Stimulated activated CD4-positive, alpha-beta T cell treated with anti-CD3 and anti-CD28 coated beads, Interleukin-12 subunit alpha, Interleukin-12 subunit beta, amount 100 ng/mL, for 4 hours (primary cell): Measurements from ENCODE around the gene CMIP.
"Not testable (repeated sequence)": the region's sequence is repeated elsewhere in the genome, so short reads cannot be mapped to it uniquely, and the experiment has no call there.

Experiments
- DNase-seq: peaks from one replicate; pipeline ENCODE4 v3.0.0-alpha.2; 2020

Gene CMIP

DNA sequence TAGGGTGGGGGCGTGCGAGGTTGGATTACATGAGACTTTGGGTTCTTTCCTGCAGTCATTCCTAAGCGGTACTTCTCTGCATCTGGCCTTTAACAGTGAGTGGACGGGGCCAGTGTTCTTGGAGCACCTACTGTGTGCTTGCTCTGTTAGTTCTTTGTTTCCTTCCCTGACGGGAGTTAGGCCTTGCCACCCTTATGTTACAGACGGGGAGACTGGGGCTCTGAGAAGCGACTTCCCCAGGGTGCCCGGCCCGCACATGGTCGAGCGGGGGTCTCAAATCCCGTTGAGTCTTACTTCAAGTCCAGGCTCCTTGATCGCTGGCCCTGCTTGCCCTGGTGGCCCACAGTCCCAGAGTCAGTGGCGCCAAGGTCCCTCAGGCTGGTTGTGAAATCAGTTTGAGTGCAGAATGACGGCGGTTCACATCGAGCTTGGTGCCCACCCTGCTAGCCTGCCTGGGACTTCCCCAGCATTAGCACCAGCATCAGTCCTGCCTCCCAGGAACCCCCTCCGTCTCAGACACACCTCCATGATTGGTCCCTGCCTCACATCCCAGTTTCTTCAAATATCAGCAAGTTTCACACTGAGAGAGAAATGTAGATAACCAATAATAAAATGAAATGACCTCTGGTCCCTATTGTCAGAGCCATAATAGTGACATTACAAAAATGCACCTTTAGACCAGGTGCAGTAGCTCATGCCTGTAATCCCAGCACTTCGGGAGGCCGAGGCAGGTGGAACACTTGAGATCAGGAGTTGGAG is 128.0 kb downstream of the CMIP start:
- DNase-seq = no peak

DNA sequence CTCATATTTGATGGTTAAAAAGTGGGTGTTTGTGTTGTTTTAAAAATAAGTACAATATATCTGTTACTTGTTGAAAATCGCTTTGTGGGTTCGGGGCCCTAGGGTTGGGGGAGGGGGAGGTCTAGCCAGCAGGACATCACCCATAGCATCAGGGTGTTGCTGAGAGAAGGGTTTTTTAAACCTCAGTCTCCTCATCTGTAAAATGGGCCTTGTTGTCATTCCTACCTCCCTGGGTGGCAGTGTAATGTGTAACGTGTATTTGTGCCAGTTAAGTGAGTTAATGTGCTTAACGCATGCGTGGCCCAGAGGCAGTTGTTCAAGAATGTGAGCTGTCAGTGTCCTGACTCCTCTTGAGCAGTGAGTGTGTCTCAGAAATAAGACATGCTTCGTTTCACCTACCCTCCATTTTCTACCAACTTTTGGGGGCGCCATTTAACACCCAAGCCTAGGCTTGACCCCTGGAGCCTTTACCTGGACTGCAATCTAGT is 129.0 kb downstream of the CMIP start:
- no peak for DNase-seq

DNA sequence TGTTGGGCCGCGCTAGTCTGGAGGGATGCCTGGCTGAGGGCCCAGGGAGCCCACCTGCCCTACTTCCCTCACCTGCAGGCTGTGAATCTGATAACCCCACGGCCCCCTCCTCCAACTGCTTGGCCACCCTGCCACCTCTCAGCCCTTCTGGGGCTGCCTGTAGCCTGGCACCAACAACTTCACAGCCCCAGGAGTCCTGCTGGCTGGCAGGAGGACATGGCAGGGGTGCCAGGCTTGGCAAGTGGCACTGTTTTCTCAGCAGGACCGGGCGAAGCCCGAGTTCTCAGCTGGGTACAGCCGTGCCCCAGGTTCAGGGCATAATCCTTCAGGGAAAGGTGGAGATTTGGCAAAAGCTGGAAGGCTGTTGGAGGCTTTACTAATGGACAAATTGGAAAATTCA is 129.6 kb downstream of the CMIP start:
- DNase-seq = no peak

DNA sequence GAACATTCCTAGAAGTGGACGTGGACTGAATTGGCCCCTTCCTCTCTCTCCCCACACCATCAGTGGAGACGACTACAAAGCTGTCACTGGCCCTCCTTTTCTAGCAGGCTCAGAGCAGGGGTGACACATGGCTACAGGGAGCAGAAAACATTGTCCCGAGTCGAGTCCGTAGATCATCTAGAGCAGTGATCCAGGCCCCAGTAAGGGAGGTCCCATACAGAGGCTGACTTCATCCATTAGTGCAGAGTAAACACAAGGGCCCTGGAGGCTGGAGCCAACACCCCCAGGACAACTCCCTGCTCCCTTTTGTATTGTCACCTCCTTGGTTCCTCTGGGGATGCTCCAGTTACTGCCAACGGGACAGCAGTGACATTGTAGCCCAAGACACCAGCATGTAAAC is 130.7 kb downstream of the CMIP start:
- no peak for DNase-seq

DNA sequence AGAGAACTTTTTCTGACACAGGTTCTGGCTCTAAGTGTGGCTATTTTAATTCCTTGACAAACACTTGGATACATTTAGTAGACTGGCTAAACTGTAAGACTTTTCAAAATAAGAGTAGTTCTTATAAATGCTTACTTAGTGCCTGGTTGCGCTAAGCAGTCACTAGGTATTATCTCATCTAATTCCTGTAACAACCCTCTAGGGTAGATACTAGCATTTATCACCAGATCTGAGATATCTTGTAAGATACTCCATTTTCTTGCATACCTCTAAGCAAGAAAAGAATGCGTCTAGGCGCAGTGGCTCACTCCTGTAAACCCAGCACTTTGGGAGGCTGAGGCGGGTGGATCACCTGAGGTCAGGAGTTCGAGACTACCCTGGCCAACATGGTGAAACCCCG is 131.2 kb downstream of the CMIP start:
- DNase-seq = no peak

DNA sequence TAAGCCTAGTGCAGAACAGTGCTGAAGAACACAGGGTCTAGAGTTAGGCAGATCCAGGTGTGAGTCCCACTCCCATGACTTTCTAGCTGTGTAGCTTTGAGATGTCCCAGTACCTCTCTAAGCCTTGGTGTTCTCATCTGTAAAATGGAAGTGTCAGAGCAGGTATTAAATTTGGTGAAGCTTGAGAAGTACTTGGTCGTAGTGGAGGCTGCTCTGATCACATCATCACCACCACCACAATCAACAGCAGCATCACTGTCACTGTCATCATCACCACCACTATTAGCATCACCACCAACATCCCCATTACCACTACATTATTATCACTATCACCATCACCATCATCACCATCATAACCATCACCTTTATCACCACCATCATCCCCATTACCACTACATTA is 132.1 kb downstream of the CMIP start:
- DNase-seq = no peak

DNA sequence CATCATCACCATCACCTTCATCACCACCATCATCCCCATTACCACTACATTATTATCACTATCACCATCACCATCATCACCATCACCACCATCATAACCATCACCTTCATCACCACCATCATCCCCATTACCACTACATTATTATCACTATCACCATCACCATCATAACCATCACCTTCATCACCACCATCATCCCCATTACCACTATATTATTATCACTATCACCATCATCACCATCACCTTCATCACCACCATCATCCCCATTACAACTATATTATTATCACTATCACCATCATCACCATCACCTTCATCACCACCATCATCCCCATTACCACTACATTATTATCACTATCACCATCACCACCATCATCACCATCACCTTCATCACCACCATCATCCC is 132.7 kb downstream of the CMIP start:
- DNase-seq = not testable (repeated sequence)

DNA sequence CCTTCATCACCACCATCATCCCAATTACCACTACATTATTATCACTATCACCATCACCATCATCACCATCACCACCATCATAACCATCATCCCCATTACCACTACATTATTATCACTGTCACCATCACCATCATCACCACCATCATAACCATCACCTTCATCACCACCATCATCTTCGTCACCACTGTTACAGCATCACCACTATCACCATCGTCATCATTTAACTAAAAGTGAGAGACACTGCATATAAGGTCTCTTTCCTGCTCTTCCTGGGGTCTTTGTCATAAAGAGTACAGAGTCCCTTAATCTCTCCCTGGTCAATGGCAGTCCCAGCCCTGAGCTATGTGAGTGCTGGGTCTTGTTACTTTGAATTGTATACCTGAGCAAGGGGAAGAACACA is 133.5 kb downstream of the CMIP start:
- no peak for DNase-seq

DNA sequence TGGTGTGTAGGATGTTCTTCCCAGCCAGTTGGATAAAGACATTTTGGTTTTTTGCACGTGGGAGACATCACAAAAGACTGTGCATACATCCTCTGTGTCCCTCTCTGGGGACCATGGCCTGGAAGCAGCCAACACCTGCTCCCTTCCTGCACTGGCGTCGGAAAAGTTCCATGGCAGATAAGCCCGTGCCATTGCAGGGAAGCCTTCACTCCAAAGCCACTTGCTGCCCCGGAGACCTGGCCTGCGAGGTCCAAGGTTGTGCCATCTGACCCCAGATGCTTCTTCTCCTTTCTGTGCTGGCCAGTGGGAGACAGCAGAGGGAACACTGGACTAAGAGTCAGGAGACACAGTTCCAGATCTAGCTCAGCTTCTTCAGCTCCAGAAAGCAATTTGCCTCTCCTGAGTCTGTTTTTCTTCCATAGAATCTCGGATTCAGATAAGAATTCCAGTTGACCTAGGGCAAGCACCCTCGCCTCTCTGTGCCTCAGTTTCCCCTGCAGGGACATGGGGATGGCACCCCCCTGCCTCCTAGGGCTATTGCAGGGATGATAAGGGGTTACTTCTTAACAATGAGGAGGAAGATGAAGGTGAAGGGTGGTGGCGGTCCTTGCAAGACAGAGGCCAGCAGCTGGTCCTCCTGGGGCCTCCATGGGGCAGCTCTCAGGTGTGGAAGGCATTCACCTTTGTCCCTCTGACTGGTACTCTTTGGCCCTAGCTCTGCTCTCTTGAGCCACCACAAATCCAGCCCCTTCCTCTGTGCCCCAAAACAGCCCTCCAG is 134.2 kb downstream of the CMIP start:
- DNase-seq = no peak

DNA sequence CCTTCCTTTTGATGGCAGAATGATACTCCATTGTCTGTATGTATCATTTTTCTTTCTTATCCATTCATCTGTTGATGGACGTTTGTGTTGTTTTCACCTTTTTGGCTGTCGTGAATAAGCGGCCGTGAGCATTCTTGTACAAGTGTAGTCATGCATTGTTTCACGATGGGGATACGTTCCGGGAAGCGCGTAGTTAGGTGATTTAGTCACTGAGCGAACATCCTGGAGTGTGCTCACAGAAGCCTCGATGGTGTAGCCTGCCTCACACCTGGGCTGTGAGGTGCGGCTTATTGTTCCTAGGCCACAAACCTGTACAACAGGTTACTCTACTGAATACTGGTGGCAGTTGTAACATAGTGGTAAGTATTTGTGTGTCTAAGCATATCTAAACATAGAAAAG is 136.5 kb downstream of the CMIP start:
- no peak for DNase-seq

DNA sequence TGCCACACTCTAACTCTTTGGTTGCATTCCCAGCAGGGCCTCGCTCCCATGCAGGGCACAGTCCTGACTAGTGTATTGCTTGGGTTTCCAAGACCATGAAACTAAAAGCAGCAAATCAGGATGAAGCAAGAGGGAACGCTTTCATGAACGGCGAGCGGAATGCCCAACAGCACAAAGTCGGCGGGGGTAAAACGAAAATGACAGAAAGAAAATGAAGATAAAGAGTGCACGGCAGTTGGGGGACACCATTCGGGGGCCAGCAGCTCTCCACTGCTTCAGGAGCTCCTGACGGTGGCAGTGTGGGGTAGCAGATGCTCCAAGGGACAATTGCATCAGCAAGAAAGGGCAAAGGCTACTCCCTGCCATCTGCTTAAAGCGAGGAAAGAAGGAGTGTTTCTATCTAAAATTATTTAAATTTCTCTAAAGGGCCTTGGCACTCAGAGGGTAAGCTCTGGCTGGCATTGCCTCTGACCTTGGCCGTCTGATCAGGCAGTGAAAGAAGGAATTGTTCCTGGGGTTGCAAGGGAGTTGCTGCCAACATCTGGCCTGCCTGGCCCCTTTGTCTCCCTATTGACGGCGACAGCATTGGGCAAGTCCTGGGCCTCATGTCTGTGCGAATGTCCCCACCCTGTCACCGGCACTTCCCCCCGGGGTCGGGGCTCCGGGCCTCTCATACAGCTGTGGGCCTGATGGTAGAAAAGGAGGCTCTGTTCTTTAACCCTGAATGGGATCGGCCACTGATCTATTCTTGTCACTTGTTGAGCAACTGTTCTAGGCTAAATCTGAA is 138.2 kb downstream of the CMIP start:
- no peak for DNase-seq

DNA sequence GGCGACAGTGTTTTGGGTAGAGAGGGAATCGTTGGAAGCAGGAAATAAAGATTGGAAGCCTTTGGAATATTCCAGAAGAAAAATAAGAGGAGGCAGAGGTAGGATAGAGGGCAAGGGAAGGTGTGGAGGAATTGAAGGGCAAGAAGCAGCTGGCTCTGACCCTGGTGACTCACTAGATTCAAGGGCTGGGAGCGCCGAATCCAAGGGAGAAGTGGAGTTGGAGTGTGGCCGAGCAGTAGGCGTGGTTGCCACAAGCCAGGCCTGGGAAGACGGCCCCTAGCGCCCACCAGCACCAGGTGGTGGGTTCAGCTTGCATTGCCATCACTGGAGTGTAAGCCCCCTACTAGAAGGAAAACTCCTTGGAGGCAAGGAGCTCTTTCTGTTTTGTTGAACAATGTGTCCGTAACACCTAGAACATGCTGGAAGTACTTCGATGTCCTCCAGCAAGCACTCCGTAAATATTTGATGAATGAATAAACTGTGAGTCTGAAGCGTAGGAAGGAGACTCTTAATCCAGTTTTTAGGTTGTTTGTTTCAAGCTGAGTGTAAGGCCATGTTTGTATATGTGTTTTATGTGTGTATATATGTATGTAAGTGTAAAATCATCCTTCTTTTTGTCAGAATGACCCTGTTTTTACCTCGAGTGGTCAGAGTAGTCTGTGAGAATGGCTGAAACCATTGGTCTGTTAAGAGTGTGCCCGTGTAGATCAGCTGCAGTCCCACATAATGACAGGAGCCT is 139.5 kb downstream of the CMIP start:
- DNase-seq = no peak

DNA sequence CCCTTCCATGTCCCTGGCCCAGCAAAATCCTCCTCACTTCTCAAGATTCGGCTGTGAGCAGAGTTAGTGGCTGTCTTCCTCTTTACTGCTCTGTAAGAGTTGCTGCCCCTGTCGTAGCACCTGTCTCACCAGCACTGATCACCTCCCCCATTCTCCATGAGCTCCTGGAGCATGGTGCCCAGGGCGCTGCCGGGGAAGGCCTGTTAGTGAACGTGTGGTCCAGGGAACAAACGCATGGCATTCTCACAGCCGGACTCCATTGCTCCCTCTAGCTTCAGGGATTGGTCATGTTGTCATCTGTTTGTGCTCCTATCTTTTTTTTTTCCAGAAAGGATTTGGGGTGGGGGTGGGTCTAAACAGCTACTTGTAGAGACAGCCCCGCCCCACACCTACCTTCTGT is 141.2 kb downstream of the CMIP start:
- DNase-seq = no peak

DNA sequence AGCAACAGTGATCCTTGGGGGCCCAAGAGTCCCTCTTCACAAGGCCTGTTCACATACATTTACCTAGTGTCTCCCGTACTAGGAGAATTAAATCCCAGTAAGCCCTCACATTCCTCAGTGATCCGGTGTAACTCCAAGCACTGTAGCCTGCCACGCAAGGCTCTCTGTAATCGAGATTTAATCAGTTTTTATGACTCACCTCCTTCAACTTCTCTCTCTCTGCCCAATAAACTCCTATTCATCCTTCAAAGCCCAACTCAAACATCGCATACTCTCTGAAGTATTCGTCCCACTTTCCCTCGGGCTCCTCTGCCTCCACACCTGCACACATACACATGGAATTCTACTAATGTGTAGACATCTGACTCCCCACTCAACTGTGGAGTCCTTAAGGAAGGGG is 141.8 kb downstream of the CMIP start:
- no peak for DNase-seq

DNA sequence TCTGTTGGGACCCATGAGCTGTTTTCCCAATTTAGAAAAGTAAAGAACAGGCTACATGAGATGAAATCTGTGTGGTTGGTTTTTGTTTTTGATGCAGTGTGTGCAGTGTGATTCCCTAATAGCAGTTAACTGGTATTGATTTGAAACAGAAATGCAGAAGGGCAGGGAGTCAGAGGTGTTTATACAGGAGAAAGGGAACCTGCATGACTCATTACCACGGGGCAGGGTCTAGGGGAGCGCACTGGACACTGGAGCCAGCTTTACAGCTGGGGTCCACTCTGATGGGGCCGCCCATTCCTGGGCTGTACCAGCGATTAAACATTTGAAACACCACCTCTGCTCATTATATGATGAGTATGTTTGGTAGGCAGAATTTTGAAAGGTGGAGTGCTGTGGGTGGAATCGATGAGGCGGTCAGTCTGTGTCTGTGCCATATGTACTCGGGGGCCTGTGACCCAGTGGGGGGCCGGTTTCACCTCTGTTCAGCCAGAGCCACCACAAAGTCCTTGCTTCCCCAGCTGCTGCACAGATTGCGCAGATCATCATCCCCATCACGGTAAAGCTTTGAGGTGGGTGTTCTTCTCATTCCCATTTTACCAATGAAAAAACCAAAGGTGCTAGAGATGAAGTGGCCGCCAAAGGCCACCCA is 142.5 kb downstream of the CMIP start:
- no peak for DNase-seq

DNA sequence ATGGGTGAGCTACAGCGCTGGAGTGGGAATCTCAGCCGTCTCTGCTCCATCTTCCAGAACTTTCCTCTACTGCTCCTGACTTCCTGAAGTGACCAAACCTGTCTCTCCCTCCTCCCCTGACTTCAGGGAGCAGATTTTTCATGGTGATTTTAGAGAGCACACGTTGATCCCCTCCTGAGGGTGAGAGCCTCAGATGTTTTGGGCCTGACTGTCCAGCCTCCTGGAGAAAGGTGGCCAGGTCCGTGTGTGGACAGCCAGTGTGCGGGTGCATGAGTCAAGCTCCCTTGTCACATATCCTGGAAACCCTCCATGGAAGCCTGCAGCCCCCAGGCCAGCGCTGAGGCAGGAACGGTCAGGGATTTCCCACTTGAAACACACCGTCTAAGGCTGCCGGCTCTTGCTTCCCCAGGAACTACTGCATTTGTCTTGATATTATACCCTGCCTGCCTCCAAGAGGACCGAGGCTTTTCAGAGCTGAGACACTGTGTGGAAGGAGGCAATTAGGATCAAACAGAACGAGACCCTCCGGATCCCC is 143.1 kb downstream of the CMIP start:
- no peak for DNase-seq

DNA sequence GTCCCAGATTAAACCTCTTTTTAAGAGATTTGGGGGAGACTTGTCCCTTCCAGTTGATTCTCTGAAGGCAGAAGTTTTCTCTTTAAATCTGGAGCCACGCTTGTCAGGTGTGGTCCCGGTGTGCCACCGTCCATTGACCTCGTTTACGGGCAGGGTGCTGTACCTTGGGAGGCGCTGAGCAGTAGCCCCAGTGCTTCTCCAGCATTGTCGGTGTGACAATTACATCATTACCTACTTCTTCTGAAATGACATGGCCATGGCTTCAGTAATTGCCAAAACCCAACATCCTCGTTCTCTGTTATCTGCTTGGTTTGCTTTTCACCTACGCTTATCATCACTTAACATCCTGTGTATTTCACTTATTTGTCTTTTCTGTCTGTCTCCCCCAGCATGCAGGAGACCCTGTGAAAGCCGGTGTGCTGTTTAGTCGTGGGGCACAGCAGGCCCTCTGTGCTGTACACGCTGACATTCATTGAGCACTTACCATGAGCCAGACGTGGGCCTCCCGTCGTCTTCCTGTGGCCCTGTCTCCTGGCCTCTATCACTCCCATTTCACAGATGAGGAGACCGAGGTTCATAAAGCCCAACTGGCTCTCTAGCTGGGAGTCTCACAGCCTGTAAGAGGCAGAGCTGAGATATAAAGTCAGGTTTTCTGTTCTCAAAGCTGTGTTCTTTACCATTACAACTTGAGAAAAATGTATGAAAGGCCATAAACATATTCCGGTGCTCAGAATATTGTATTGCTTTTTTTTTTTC is 143.9 kb downstream of the CMIP start:
- DNase-seq = no peak

DNA sequence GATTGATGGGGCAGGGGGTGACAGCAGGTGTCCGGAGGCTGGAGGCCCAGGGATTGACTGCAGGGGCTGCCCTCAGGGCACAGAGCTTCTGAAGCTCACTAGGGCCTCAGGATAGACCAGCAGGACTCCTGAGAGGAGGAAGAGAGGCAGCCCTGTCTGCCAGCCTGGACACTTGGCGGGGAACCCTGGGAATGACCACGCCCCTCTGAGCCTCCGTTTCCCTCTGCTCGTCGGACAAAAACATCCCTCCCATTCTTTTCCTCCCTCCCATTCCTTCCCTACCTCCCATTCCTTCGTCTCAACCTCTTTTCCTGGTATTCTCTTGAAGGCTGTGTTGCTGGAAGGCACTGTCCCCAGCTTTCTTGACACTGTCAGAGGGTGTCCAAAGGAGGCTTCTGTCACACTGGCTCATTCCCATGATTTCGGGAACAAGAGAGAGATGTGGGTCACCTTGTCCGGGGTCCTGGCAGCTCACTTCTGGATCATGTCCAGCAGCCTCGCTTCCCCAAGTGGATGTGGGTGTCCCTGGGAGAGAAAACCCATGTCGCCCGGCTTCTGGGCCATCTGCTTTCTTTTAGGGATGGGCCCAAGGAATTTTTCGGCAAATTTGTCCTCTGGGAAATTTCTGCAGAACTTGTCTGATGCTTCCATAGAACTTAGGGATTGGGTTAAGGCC is 145.5 kb downstream of the CMIP start:
- no peak for DNase-seq

DNA sequence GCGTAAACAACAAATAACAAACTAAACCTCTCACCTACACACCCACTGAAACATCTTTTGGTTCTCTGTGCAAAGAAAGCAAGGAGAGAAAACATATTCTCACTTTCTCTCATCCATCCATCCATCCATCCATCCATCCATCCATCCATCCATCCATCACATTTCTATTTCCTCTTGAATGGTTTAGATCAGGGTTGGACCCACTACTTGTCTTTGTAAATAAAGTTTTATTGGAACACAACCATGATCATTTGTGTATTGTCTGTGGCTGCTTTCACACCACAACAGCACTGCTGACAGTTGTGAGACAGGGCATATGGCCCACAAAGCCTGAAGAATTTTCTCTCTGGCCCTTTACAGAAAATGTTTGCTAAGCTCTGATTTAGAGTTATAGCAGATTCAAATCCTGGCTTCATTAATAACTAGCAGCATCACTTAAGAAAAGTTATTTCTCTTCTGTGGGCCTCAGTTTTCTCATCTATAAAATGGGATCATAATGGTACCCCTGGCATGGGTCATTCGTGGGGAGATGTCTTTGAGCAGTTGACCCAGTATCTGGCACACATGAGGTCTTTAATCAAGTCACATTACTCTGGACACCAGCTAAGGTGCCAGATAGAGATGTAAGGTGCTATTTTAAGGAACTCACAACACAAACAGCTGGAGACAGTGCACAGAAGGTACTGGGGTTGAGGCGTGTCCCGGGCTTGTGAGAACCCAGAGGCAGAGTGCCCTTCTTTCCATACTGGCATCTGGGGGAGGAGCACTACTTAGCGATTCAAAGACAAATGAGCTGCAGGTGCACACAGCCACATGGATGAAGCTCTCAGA is 146.3 kb downstream of the CMIP start:
- DNase-seq = no peak

DNA sequence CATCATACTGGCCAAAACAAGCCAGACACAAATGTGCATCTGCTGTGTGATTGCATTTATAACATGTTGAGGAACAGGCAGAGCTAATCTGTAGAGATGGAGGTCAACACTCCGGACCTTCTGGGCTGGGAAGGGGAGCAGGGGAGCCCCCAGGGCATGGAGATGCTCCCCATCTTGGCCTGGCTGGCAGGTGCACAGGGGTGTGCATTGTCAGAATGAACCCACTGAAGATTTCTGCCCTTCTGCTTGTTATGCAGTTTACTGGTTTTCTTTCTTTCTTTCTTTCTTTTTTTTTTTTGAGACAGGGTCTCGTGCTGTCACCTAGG is 146.9 kb downstream of the CMIP start:
- no peak for DNase-seq
